Measurements from ENCODE around the gene POLE2. TPM values are rescaled to one million over a fixed set of nuclear protein-coding genes. Genes with fewer than 3 reads are reported as not detected.

Gene POLE2
- 12.5 and 33.3 TPM in 2 replicates for total RNA-seq

GRCh38 chr14:49687942-49688700, at the start of gene POLE2:
TSS of gene POLE2 (minus strand) at chr14:49688214. CDS start at chr14:49688203, 11 bp downstream.

GRCh38 chr14:49692811-49693734, 5.1 kb upstream of the POLE2 start, which contains the start of gene KLHDC1:
TSS of gene KLHDC1 (plus strand) at chr14:49693120. CDS start at chr14:49693195, 75 bp downstream.

GRCh38 chr14:49634547-49635334, 53.3 kb downstream of the POLE2 start, which contains the start of gene DNAAF2:
TSS of gene DNAAF2 (minus strand) at chr14:49635244. CDS start at chr14:49635149, 95 bp downstream.

GRCh38 chr14:49620182-49621113, 67.6 kb downstream of the POLE2 start, which contains the start of the genes MGAT2 and RPL36AL:
TSS of gene MGAT2 (plus strand) at chr14:49620799. CDS start at chr14:49621269, 470 bp downstream.
TSS of gene RPL36AL (minus strand) at chr14:49620626. CDS start at chr14:49619104, 1,522 bp downstream.

GRCh38 chr14:49598485-49599300, 89.3 kb downstream of the POLE2 start, which contains the start of gene LRR1:
TSS of gene LRR1 (plus strand) at chr14:49598940. CDS start at chr14:49599021, 81 bp downstream.

Other genes starting within 250 kb of the POLE2 start
- 1,245 and 1,316 TPM in 2 replicates for gene RPS29, start 101.8 kb downstream of the POLE2 start, total RNA-seq
- gene LRR1, start 89.3 kb downstream of the POLE2 start, total RNA-seq, result 13.7 and 45.5 TPM in 2 replicates
- 240 and 273 TPM in 2 replicates for gene RPL36AL, start 67.6 kb downstream of the POLE2 start, total RNA-seq
- 104 and 106 TPM in 2 replicates for gene MGAT2, start 67.4 kb downstream of the POLE2 start, total RNA-seq
- gene DNAAF2, start 53.0 kb downstream of the POLE2 start, total RNA-seq, result 9.7 and 11.1 TPM in 2 replicates
- 3.0 and 3.3 TPM in 2 replicates for gene KLHDC1, start 4.9 kb upstream of the POLE2 start, total RNA-seq
- gene KLHDC2, start 79.9 kb upstream of the POLE2 start, total RNA-seq, result 78.0 and 84.0 TPM in 2 replicates
- gene NEMF, start 164.6 kb upstream of the POLE2 start, total RNA-seq, result 53.3 and 55.7 TPM in 2 replicates
- 59.4 and 85.5 TPM in 2 replicates for gene ARF6, start 204.9 kb upstream of the POLE2 start, total RNA-seq